Loucy (cell line): ENCODE data around the gene PPP1R14B.

Experiments
- H2AFZ ChIP-seq: fragments of 200-600 bp; sonication (generic); 2 replicates; pipeline ENCODE4 v1.6.0; 2016; ENCODE audit warnings: antibody characterized with exemption, mild to moderate bottlenecking, low read length, moderate library complexity
- H3F3A ChIP-seq: fragments of 200-600 bp; 2 replicates; pipeline ENCODE4 v1.6.0; 2016; ENCODE audit warnings: antibody characterized with exemption, low read depth, mild to moderate bottlenecking
- H3K27me3 ChIP-seq: fragments of 200-600 bp; sonication (generic); 2 replicates; pipeline ENCODE4 v1.6.1; 2014; ENCODE audit warnings: low read length, mild to moderate bottlenecking; ENCODE audit not compliant: insufficient read depth, poor library complexity, severe bottlenecking
- H3K36me3 ChIP-seq: fragments of 200-600 bp; sonication (generic); 2 replicates; pipeline ENCODE4 v1.6.1; 2016; ENCODE audit warnings: low read length; ENCODE audit not compliant: insufficient read depth
- H3K4me1 ChIP-seq: fragments of 200-600 bp; sonication (generic); 2 replicates; pipeline ENCODE4 v1.5.1; 2014; ENCODE audit warnings: low read length, mild to moderate bottlenecking; ENCODE audit not compliant: insufficient read depth, poor library complexity, severe bottlenecking
- H3K4me2 ChIP-seq: fragments of 200-600 bp; sonication (generic); 2 replicates; pipeline ENCODE4 v1.6.0; 2014; ENCODE audit warnings: antibody characterized with exemption, low read length, low read depth, mild to moderate bottlenecking; ENCODE audit not compliant: poor library complexity, severe bottlenecking
- H3K4me3 ChIP-seq: fragments of 200-600 bp; sonication (generic); 2 replicates; pipeline ENCODE4 v1.5.1; 2014; ENCODE audit warnings: low read length, mild to moderate bottlenecking, mixed read lengths; ENCODE audit not compliant: poor library complexity, severe bottlenecking
- H3K79me2 ChIP-seq: fragments of 200-600 bp; sonication (generic); 2 replicates; pipeline ENCODE4 v1.6.1; 2014; ENCODE audit warnings: low read length; ENCODE audit not compliant: insufficient read depth
- H3K9ac ChIP-seq: fragments of 200-600 bp; sonication (generic); 2 replicates; pipeline ENCODE4 v1.6.0; 2014; ENCODE audit warnings: mild to moderate bottlenecking, low read depth, low read length, moderate library complexity; ENCODE audit not compliant: poor library complexity, severe bottlenecking
- H3K9me2 ChIP-seq: fragments of 200-600 bp; sonication (generic); replicated peaks from 2 replicates; pipeline ENCODE4 v1.6.1; 2016; ENCODE audit warnings: low read depth, low read length, mixed read lengths
- H3K9me3 ChIP-seq: fragments of 200-600 bp; sonication (generic); 2 replicates; pipeline ENCODE4 v1.6.1; 2014; ENCODE audit warnings: mild to moderate bottlenecking, antibody characterized with exemption, low read length, low read depth; ENCODE audit not compliant: insufficient read depth
- H4K20me1 ChIP-seq: fragments of 200-600 bp; sonication (generic); 2 replicates; pipeline ENCODE4 v1.6.0; 2014; ENCODE audit warnings: antibody characterized with exemption, low read length, mild to moderate bottlenecking; ENCODE audit not compliant: insufficient read depth, poor library complexity, severe bottlenecking
- CTCF ChIP-seq: fragments of 200-600 bp; sonication (generic); conservative IDR thresholded peaks from 2 replicates; pipeline ENCODE4 v1.5.1; 2014; ENCODE audit warnings: mild to moderate bottlenecking, antibody characterized with exemption, low read length
- EZH2phosphoT487 ChIP-seq: fragments of 200-600 bp; IDR thresholded peaks from 2 replicates; pipeline ENCODE4 v1.6.1; 2018; ENCODE audit warnings: antibody characterized with exemption, mild to moderate bottlenecking, moderate library complexity, borderline replicate concordance

Gene PPP1R14B

GRCh38 chr11:64260147-64260708 lies 13.5 kb upstream of the PPP1R14B start:
- Histone ChIP-seq H3F3A (no peaks in the 10 kb centered on the region), H3K27me3 (no peaks in the 10 kb centered on the region), H4K20me1 (no peaks in the 10 kb centered on the region), H3K4me1 (no peaks in the 10 kb centered on the region), H2AFZ (no peak overlapping the region), H3K4me3 (no peak overlapping the region), H3K9me2 (no peaks in the 10 kb centered on the region), H3K36me3 (no peaks in the 10 kb centered on the region), H3K9me3 (no peaks in the 10 kb centered on the region), H3K9ac (no peak overlapping the region), H3K79me2 (no peaks in the 10 kb centered on the region), H3K4me2 (no peak overlapping the region)
- TF ChIP-seq CTCF (no peak), EZH2phosphoT487 (no peak)

- TF ChIP-seq EZH2phosphoT487 (no peak), CTCF (no peak)
- Histone ChIP-seq H3K4me2 (no peak overlapping the region), H3K4me1 (no peaks in the 10 kb centered on the region), H3K9me2 (no peaks in the 10 kb centered on the region), H3K27me3 (no peaks in the 10 kb centered on the region), H2AFZ (no peak overlapping the region), H3K9me3 (no peaks in the 10 kb centered on the region), H4K20me1 (no peaks in the 10 kb centered on the region), H3K36me3 (no peaks in the 10 kb centered on the region), H3F3A (no peaks in the 10 kb centered on the region), H3K79me2 (no peaks in the 10 kb centered on the region), H3K4me3 (no peak overlapping the region), H3K9ac (no peak overlapping the region)
These were observed 12.9 kb upstream of the PPP1R14B start for GRCh38 chr11:64259533-64260067.

- Histone ChIP-seq H3K4me2 (no peak overlapping the region), H3K4me1 (no peaks in the 10 kb centered on the region), H3K4me3 (no peak overlapping the region), H3K9me2 (no peaks in the 10 kb centered on the region), H2AFZ (no peak overlapping the region), H4K20me1 (no peaks in the 10 kb centered on the region), H3K79me2 (no peaks in the 10 kb centered on the region), H3K27me3 (no peaks in the 10 kb centered on the region), H3K36me3 (no peaks in the 10 kb centered on the region), H3K9me3 (no peaks in the 10 kb centered on the region), H3K9ac (no peak overlapping the region), H3F3A (no peaks in the 10 kb centered on the region)
- TF ChIP-seq CTCF (no peak), EZH2phosphoT487 (no peak)
These were observed 12.3 kb upstream of the PPP1R14B start for GRCh38 chr11:64258946-64259532.
